HepG2 (cell line): Measurements from ENCODE around the gene AGRN.

Experiments
- ASH2L ChIP-seq: fragments of 300-600, 200-600 bp; sonication (generic); IDR thresholded peaks from 2 replicates; pipeline ENCODE4 v1.7.0; 2017; ENCODE audit warnings: low read depth, mild to moderate bottlenecking, moderate library complexity, mixed read lengths, low read length; ENCODE audit not compliant: insufficient read length
- CTCF ChIP-seq: sonication (generic); formaldehyde crosslinking; IDR thresholded peaks from 2 replicates; pipeline ENCODE4 v1.5.0; 2020; ENCODE audit warnings: mild to moderate bottlenecking, missing genetic modification reagents, moderate library complexity
- GABPA ChIP-seq, 2 experiments: IDR thresholded peaks; 2 replicates each; pipeline ENCODE4 v1.6.1; 2011 to 2016; ENCODE audit warnings: low read depth in 2 of 2, low read length in 1 of 2, missing biosample characterization in 1 of 2, missing genetic modification characterization in 1 of 2
- POLR2A ChIP-seq, 2 experiments: IDR thresholded peaks; 2 replicates each; pipeline ENCODE4 v1.6.1; 2011; ENCODE audit warnings: low read depth in 2 of 2, low read length in 2 of 2, mild to moderate bottlenecking in 1 of 2, moderate library complexity in 1 of 2; ENCODE audit not compliant: insufficient read depth in 1 of 2
- TBX2 ChIP-seq: sonication (generic); formaldehyde crosslinking; IDR thresholded peaks from 2 replicates; pipeline ENCODE4 v1.5.0; 2020; ENCODE audit warnings: missing genetic modification reagents, mild to moderate bottlenecking, borderline replicate concordance

- no peak for TF ChIP-seq CTCF (CRISPR knock-in tag)
- no peak for TF ChIP-seq GABPA (IDR thresholded peaks at IDR 0.05; ENCODE audit: low read depth, low read length)
- TF ChIP-seq GABPA (CRISPR knock-in tag; IDR thresholded peaks at IDR 0.05; ENCODE audit: low read depth): no peak
- no peak for TF ChIP-seq ASH2L
- TF ChIP-seq POLR2A (IDR thresholded peaks at IDR 0.05; ENCODE audit: insufficient read depth in 1 of 2, low read depth in 2 of 2, low read length in 2 of 2): no peak
- no peak for TF ChIP-seq TBX2 (CRISPR knock-in tag)
These were observed 22.3 kb upstream of the AGRN start for GRCh38 chr1:997713-997992.
